Mucosa of stomach (tissue), 1 donor: ENCODE results near the gene C10orf143.

Experiments
- H3K27me3 ChIP-seq: one replicate; pipeline ENCODE4 v1.7.0; 2013; ENCODE audit warnings: mild to moderate bottlenecking, low read length; ENCODE audit not compliant: control insufficient read depth, insufficient read depth
- H3K36me3 ChIP-seq: one replicate; pipeline ENCODE4 v1.7.0; 2013; ENCODE audit warnings: low read length; ENCODE audit not compliant: control insufficient read depth, insufficient read depth
- H3K4me1 ChIP-seq: one replicate; pipeline ENCODE4 v1.7.0; 2013; ENCODE audit warnings: mild to moderate bottlenecking, low read length; ENCODE audit not compliant: control insufficient read depth, insufficient read depth
- H3K4me3 ChIP-seq: one replicate; pipeline ENCODE4 v1.7.0; 2013; ENCODE audit warnings: low read length
- H3K9ac ChIP-seq: one replicate; pipeline ENCODE4 v1.7.0; 2013; ENCODE audit warnings: mild to moderate bottlenecking, low read length, moderate library complexity
- H3K9me3 ChIP-seq: one replicate; pipeline ENCODE4 v1.7.0; 2013; ENCODE audit warnings: mild to moderate bottlenecking, low read length, moderate library complexity; ENCODE audit not compliant: control insufficient read depth
- donor health status: Pancreatic carcinoma.

Gene C10orf143

DNA sequence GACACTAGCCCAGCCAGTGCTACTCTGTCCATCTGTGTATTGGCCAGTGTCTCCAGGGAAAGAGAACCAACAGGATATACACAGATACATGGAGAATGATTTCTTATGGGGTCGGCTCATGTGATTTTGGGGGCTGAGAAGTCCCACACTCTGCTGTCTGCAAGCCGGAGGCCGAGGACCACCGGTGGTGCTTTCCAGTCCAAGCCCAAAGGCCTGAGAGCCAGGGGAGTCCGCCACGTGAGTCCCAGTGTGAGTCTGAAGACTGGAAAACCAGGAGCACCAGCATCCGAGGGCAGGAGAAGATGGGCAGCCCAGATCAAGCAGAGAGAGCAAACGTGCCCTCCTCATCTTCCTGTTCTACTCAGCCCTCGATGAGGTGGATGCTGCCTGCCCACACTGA lies 71.5 kb downstream of the C10orf143 start:
- Histone ChIP-seq H3K36me3 (no peaks in the 10 kb centered on the region), H3K4me1 (no peaks in the 10 kb centered on the region), H3K27me3 (peaks cover 2% of the 10 kb centered on the region), H3K9me3 (no peaks in the 10 kb centered on the region), H3K9ac (no peak overlapping the region), H3K4me3 (no peak overlapping the region)

DNA sequence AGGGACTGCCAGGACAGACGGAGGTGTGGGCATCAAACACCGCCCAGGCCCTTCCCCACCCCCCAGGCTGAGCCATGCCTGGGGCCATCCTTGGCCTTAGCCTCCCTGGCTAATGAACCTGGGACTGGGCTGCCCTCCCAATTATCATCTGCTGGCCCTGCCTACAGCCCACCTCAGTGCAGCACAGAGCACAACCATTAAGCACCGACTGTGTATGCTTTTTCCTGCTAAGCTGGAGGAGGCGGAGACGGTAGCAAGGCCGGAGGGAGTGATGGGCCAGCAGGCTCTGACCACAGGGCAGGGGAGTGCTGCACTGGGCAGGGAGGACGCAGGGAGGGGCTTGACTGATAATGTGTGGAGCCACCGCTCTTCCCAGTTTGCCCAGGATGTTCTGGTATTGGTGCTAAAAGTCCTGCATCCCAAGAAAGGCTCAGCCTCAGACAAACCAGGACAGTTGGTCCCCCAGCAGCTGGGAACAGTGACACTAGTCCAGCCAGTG lies 72.0 kb downstream of the C10orf143 start:
- H3K9ac ChIP-seq: no peak overlapping the region
- no peak overlapping the region for H3K4me3 ChIP-seq
- H3K4me1 ChIP-seq: no peaks in the 10 kb centered on the region
- H3K36me3 ChIP-seq: no peaks in the 10 kb centered on the region
- H3K27me3 ChIP-seq: peaks cover 2% of the 10 kb centered on the region
- no peaks in the 10 kb centered on the region for H3K9me3 ChIP-seq

DNA sequence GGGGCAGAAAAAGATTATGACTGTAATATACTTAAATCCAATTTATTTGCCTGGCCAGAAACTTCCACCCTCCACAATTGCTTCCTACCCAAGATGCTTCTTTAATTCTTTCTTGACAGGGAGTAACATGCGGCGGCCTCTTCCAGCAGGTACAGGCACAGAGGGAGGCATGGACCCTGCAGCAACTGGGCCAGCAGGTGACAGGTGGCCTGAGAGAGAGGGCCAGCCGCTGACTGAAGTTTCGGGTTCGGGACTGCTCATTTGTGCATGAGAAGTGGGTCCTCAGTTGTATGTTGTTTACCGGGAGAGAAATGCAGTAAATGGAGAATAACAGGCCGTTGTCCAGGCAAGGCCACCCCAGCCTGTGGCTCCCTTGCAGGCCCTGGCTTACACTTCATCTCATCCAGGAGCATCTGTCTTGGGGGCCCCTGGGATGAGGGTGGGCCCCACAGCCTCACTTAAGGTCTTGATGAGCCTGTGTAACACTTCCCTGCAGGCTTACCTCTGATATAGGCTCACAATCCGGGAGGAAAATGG lies 72.5 kb downstream of the C10orf143 start:
- no peaks in the 10 kb centered on the region for H3K9me3 ChIP-seq
- no peaks in the 10 kb centered on the region for H3K27me3 ChIP-seq
- H3K4me1 ChIP-seq: no peaks in the 10 kb centered on the region
- H3K36me3 ChIP-seq: no peaks in the 10 kb centered on the region
- no peak overlapping the region for H3K9ac ChIP-seq
- H3K4me3 ChIP-seq: no peak overlapping the region

- Histone ChIP-seq H3K4me1 (no peaks in the 10 kb centered on the region), H3K27me3 (no peaks in the 10 kb centered on the region), H3K36me3 (no peaks in the 10 kb centered on the region), H3K4me3 (no peak overlapping the region), H3K9ac (no peak overlapping the region), H3K9me3 (no peaks in the 10 kb centered on the region)
These were observed 73.4 kb downstream of the C10orf143 start for GRCh38 chr10:130037169-130037661.

GRCh38 chr10:130036296-130037065 lies 74.1 kb downstream of the C10orf143 start:
- no peaks in the 10 kb centered on the region for H3K4me1 ChIP-seq
- no peaks in the 10 kb centered on the region for H3K36me3 ChIP-seq
- no peak overlapping the region for H3K4me3 ChIP-seq
- no peaks in the 10 kb centered on the region for H3K27me3 ChIP-seq
- no peaks in the 10 kb centered on the region for H3K9me3 ChIP-seq
- H3K9ac ChIP-seq: no peak overlapping the region

GRCh38 chr10:130029209-130029608 lies 81.4 kb downstream of the C10orf143 start:
- H3K27me3 ChIP-seq: no peaks in the 10 kb centered on the region
- H3K36me3 ChIP-seq: no peaks in the 10 kb centered on the region
- no peak overlapping the region for H3K9ac ChIP-seq
- no peaks in the 10 kb centered on the region for H3K4me1 ChIP-seq
- no peaks in the 10 kb centered on the region for H3K9me3 ChIP-seq
- no peak overlapping the region for H3K4me3 ChIP-seq

GRCh38 chr10:130028465-130028819 lies 82.2 kb downstream of the C10orf143 start:
- no peak overlapping the region for H3K4me3 ChIP-seq
- no peak overlapping the region for H3K9ac ChIP-seq

DNA sequence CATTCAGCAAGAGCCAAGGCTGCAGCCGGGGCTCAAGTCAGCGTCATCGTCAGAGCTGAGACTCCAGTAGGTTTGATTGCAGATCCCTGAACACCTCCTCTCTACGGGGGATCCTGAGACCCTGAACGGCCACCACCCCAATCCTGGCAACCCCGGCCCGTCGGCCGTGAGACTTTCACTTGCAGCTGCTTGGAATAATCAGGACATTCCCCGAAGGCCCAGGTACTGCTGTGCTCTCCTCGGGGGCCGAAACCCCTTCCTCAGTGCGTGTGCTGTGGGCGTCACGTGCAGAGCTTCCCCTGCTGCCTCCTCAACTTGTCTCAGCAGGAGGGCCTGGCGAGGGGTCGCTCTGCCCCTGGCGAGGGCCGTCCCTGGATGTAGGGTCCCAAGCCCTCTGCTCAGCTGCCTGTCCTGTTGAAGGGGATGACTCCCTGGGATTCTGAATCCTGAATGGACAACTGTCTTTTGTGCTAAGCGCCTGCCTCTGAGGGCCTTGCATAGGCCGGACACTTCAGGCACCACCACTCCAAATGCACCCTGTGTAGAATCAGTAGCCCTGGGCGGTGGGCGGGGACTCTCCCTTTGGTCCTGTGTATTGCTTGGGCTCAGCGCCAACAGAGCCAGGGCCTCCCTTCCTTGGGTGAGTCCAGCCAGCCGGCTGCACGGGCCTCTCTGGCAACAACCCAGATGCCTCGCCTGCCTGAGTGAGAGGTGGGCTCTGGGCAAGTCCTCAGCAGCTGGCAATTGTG lies 82.7 kb downstream of the C10orf143 start:
- no peaks in the 10 kb centered on the region for H3K9me3 ChIP-seq
- H3K4me3 ChIP-seq: no peak overlapping the region
- no peaks in the 10 kb centered on the region for H3K4me1 ChIP-seq
- no peaks in the 10 kb centered on the region for H3K27me3 ChIP-seq
- H3K36me3 ChIP-seq: no peaks in the 10 kb centered on the region
- no peak overlapping the region for H3K9ac ChIP-seq

More at GRCh38 chr10:130028465-130028819, 82.2 kb downstream of the C10orf143 start:
- no peaks in the 10 kb centered on the region for H3K36me3 ChIP-seq
- no peaks in the 10 kb centered on the region for H3K9me3 ChIP-seq
- H3K27me3 ChIP-seq: no peaks in the 10 kb centered on the region
- H3K4me1 ChIP-seq: no peaks in the 10 kb centered on the region

DNA sequence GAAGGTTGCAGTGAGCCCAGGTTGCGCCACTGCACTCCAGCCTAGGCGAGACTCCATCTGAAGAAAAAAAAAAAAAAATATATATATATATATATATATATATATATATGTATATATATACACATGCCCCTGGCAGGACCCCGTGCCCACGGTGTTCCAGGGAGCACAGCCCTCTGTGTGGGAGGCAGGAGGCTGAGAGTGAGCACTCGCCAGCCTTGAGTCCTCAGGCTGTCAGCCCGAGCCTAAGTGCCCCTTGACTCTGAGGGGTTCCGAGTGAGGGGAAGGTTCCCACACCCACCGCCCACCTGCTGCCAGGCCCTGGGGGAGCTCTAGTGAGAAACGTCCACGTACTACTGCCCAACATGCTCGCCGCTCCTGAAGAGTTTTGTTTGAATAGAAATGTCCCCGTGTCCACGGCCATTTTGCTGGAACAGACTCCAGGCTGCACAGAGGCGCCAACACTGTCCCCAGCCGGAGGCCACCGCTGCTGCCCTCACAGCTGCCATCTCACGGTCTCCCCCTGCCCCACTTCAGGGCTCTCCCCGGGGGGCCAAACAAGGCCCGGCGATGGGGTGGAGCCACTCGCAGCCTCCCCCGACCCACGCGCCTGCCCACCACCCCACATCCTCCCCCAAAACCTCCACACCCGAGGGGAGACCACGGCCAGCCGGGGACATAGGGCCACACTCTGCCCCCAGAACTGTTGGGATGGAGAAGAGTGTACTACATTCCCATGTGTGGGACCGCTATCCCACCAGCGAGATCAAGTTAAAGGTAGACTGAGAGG lies 83.8 kb downstream of the C10orf143 start:
- Histone ChIP-seq H3K9ac (no peak overlapping the region), H3K27me3 (no peaks in the 10 kb centered on the region), H3K9me3 (no peaks in the 10 kb centered on the region), H3K4me3 (no peak overlapping the region), H3K36me3 (no peaks in the 10 kb centered on the region), H3K4me1 (no peaks in the 10 kb centered on the region)

DNA sequence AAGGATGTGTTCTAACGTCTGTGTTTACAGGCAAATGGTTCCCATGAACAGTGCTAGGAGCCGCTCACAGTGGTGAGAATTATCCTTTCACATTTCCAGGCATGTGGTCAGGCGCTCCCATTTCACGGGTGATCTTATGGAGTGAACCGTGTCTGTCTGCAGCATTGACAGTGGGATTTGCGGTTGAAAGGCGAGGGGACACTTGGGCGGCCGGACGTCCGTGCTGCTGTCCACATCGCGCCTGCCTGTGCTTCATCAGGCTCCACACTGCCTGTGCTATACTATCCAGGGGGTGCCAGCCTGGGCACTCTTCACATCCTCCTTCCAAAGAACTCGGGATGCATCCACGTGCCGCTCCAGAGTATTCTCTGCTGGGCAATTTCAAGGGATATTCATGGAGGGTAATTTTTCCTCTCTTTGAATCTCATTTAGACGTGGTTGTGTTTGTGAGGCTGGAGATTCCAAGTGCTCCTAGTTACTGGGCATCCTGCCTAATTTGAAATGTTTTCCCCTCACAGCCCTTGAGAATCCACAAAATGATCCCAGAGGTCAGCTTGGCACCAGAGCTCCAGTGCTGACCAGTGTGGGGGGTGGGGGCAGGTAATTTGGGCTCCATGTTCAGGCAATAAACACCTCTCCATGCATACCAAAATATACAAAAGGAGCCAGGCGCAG lies 84.7 kb downstream of the C10orf143 start:
- no peaks in the 10 kb centered on the region for H3K9me3 ChIP-seq
- H3K9ac ChIP-seq: no peak overlapping the region
- no peak overlapping the region for H3K4me3 ChIP-seq
- no peaks in the 10 kb centered on the region for H3K36me3 ChIP-seq
- no peaks in the 10 kb centered on the region for H3K4me1 ChIP-seq
- H3K27me3 ChIP-seq: no peaks in the 10 kb centered on the region

GRCh38 chr10:130025326-130025725 lies 85.3 kb downstream of the C10orf143 start:
- H3K4me3 ChIP-seq: no peak overlapping the region
- H3K9me3 ChIP-seq: no peaks in the 10 kb centered on the region

More at GRCh38 chr10:130025326-130025725, 85.3 kb downstream of the C10orf143 start:
- H3K9ac ChIP-seq: no peak overlapping the region
- no peaks in the 10 kb centered on the region for H3K36me3 ChIP-seq
- no peaks in the 10 kb centered on the region for H3K4me1 ChIP-seq
- no peaks in the 10 kb centered on the region for H3K27me3 ChIP-seq
